ENCODE data around the gene ACTL6B.
"Not testable (repeated sequence)": the region's sequence is repeated elsewhere in the genome, so short reads cannot be mapped to it uniquely, and the experiment has no call there.

The ACTL6B gene

GRCh38 chr7:100655908-100656674, at the start of gene ACTL6B:
Gene ACTL6B, minus strand, starts transcription at chr7:100656448. Its CDS starts 94 bp downstream, at chr7:100656354.
- no peak within 1 kb of the TSS for H3K9ac ChIP-seq (ENCODE audit: low read depth, low read length)
- H3K4me1 ChIP-seq (ENCODE audit: insufficient read depth, low read length): no peaks in the 10 kb centered on the region
- no peak within 1 kb of the TSS for H3K27ac ChIP-seq (ENCODE audit: low read length)
- no peak within 1 kb of the TSS; the same call in 1 of the 2 replicates for H3K4me3 ChIP-seq (ENCODE audit: low read length)
- no peaks in the 10 kb centered on the region for H3K36me3 ChIP-seq (ENCODE audit: insufficient read depth, low read depth, low read length)
- H3K27me3 ChIP-seq (ENCODE audit: insufficient read depth, low read length): peaks cover 43% of the 10 kb centered on the region
- H3K9me3 ChIP-seq (ENCODE audit: insufficient read depth, low read depth, low read length): no peaks in the 10 kb centered on the region

DNA sequence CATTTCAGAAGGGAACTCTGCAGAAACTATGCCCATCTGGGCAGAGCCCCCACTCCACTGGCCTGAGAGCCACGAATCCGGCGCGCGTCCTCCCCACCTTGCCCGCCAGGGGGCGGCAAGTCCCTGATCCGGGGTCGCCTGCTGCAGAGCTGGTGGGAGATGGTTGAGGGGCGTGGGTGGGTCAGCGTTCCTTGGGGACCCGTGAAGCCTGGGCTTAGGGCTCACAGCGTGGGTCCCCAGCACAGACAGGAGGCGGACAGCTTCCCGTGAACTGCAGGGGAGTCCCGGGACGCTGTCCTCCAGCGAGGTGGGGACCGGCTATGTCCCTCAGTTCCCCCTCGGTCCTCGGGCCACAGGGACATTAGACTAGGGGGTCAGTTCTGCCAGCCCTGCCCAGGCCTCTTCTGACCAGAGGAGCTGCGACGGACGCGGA, 49.1 kb upstream of the ACTL6B start:
- peak overlapping the region; percentile 35 for H3K27ac ChIP-seq (ENCODE audit: low read length)
- no peaks in the 10 kb centered on the region for H3K9me3 ChIP-seq (ENCODE audit: insufficient read depth, low read depth, low read length)
- no peaks in the 10 kb centered on the region for H3K27me3 ChIP-seq (ENCODE audit: insufficient read depth, low read length)
- H3K9ac ChIP-seq (ENCODE audit: low read depth, low read length): peak overlapping the region; percentile 99
- H3K4me1 ChIP-seq (ENCODE audit: insufficient read depth, low read length): peaks cover 5% of the 10 kb centered on the region; the same call in 1 of the 2 replicates
- peaks cover 18% of the 10 kb centered on the region for H3K36me3 ChIP-seq (ENCODE audit: insufficient read depth, low read depth, low read length)
- peak overlapping the region; percentile 97 for H3K4me3 ChIP-seq (ENCODE audit: low read length)

DNA sequence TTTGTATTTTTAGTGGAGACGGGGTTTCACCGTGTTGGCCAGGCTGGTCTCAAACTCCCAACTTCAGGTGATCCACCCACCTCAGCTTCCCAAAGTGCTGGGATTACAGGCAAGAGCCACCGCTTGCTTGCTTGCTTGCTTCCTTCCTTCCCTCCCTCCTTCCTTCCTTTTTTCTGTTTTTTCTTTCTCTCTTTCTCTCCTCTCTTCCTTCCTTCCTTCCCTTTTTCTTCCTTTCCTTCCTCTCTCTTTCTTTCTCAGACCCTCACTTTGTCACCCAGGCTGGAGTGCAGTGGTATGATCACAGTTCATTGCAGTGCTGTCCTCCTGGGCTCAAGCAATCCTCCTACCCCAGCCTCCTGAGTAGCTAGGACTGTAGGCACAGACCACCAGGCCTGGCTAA, 44.8 kb upstream of the ACTL6B start:
- H3K36me3 ChIP-seq (ENCODE audit: insufficient read depth, low read depth, low read length); H3K4me3 ChIP-seq (ENCODE audit: low read length); H3K27ac ChIP-seq (ENCODE audit: low read length); H3K9ac ChIP-seq (ENCODE audit: low read depth, low read length); H3K27me3 ChIP-seq (ENCODE audit: insufficient read depth, low read length); H3K4me1 ChIP-seq (ENCODE audit: insufficient read depth, low read length); H3K9me3 ChIP-seq (ENCODE audit: insufficient read depth, low read depth, low read length): not testable (repeated sequence)

GRCh38 chr7:100699018-100699417, 42.8 kb upstream of the ACTL6B start:
- no peak overlapping the region for H3K4me3 ChIP-seq (ENCODE audit: low read length)
- no peaks in the 10 kb centered on the region for H3K27me3 ChIP-seq (ENCODE audit: insufficient read depth, low read length)
- H3K9ac ChIP-seq (ENCODE audit: low read depth, low read length): 0 out of 2 replicates have a peak overlapping the region, but pooled peaks have one; percentile 8
- no peaks in the 10 kb centered on the region for H3K9me3 ChIP-seq (ENCODE audit: insufficient read depth, low read depth, low read length)
- H3K4me1 ChIP-seq (ENCODE audit: insufficient read depth, low read length): peaks cover 5% of the 10 kb centered on the region; the same call in 1 of the 2 replicates
- no peak overlapping the region for H3K27ac ChIP-seq (ENCODE audit: low read length)
- H3K36me3 ChIP-seq (ENCODE audit: insufficient read depth, low read depth, low read length): no peaks in the 10 kb centered on the region

DNA sequence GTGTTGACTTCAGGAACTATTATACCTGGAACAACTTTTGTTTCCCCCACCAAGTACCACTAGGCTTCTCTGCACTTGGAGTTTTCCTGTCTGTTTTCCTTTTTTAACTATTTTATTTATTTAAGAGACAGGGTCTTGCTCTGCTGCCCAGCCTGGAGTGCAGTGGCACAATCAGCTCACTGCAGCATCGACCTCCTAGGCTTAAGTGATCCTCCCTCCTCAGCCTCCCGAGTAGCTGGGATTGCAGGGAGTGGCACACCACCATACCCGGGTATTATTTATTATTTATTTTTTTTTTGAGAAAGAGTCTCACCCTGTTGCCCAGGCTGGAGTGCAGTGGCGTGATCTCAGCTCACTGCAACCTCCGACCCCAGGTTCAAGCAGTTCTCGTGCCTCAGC, 39.9 kb upstream of the ACTL6B start:
- Histone ChIP-seq H3K4me3 (ENCODE audit: low read length) (peak overlapping the region; percentile 37; the same call in 1 of the 2 replicates), H3K27me3 (ENCODE audit: insufficient read depth, low read length) (no peaks in the 10 kb centered on the region), H3K36me3 (ENCODE audit: insufficient read depth, low read depth, low read length) (peaks cover 2% of the 10 kb centered on the region; the same call in 1 of the 2 replicates), H3K27ac (ENCODE audit: low read length) (peak overlapping the region; percentile 52), H3K9ac (ENCODE audit: low read depth, low read length) (peak overlapping the region; percentile 66; the same call in 1 of the 2 replicates), H3K4me1 (ENCODE audit: insufficient read depth, low read length) (peaks cover 13% of the 10 kb centered on the region), H3K9me3 (ENCODE audit: insufficient read depth, low read depth, low read length) (no peaks in the 10 kb centered on the region)

GRCh38 chr7:100694098-100694745, 38.0 kb upstream of the ACTL6B start, which contains the start of gene GIGYF1:
Gene GIGYF1, minus strand, starts transcription at chr7:100694250. Its CDS starts 6,012 bp downstream, at chr7:100688238.
- H3K4me3 ChIP-seq (ENCODE audit: low read length): peak within 1 kb of the TSS; percentile 93
- peaks cover 14% of the 10 kb centered on the region for H3K4me1 ChIP-seq (ENCODE audit: insufficient read depth, low read length)
- no peaks in the 10 kb centered on the region for H3K27me3 ChIP-seq (ENCODE audit: insufficient read depth, low read length)
- H3K27ac ChIP-seq (ENCODE audit: low read length): peak within 1 kb of the TSS; percentile 81
- peak within 1 kb of the TSS; percentile 97 for H3K9ac ChIP-seq (ENCODE audit: low read depth, low read length)
- peaks cover 17% of the 10 kb centered on the region for H3K36me3 ChIP-seq (ENCODE audit: insufficient read depth, low read depth, low read length)
- H3K9me3 ChIP-seq (ENCODE audit: insufficient read depth, low read depth, low read length): no peaks in the 10 kb centered on the region

- H3K27ac ChIP-seq (ENCODE audit: low read length): peak overlapping the region; percentile 81
- peak overlapping the region; percentile 97 for H3K9ac ChIP-seq (ENCODE audit: low read depth, low read length)
- H3K4me1 ChIP-seq (ENCODE audit: insufficient read depth, low read length): peaks cover 14% of the 10 kb centered on the region
- H3K36me3 ChIP-seq (ENCODE audit: insufficient read depth, low read depth, low read length): peaks cover 25% of the 10 kb centered on the region
- H3K4me3 ChIP-seq (ENCODE audit: low read length): peak overlapping the region; percentile 93
- H3K9me3 ChIP-seq (ENCODE audit: insufficient read depth, low read depth, low read length): no peaks in the 10 kb centered on the region
- no peaks in the 10 kb centered on the region for H3K27me3 ChIP-seq (ENCODE audit: insufficient read depth, low read length)
Measured at GRCh38 chr7:100693312-100694097, 37.3 kb upstream of the ACTL6B start.

- Histone ChIP-seq H3K9ac (ENCODE audit: low read depth, low read length) (peak overlapping the region; percentile 97), H3K4me3 (ENCODE audit: low read length) (peak overlapping the region; percentile 93), H3K36me3 (ENCODE audit: insufficient read depth, low read depth, low read length) (peaks cover 34% of the 10 kb centered on the region), H3K9me3 (ENCODE audit: insufficient read depth, low read depth, low read length) (no peaks in the 10 kb centered on the region), H3K4me1 (ENCODE audit: insufficient read depth, low read length) (peaks cover 14% of the 10 kb centered on the region), H3K27ac (ENCODE audit: low read length) (no peak overlapping the region), H3K27me3 (ENCODE audit: insufficient read depth, low read length) (no peaks in the 10 kb centered on the region)
Measured at GRCh38 chr7:100692578-100692961, 36.3 kb upstream of the ACTL6B start.

DNA sequence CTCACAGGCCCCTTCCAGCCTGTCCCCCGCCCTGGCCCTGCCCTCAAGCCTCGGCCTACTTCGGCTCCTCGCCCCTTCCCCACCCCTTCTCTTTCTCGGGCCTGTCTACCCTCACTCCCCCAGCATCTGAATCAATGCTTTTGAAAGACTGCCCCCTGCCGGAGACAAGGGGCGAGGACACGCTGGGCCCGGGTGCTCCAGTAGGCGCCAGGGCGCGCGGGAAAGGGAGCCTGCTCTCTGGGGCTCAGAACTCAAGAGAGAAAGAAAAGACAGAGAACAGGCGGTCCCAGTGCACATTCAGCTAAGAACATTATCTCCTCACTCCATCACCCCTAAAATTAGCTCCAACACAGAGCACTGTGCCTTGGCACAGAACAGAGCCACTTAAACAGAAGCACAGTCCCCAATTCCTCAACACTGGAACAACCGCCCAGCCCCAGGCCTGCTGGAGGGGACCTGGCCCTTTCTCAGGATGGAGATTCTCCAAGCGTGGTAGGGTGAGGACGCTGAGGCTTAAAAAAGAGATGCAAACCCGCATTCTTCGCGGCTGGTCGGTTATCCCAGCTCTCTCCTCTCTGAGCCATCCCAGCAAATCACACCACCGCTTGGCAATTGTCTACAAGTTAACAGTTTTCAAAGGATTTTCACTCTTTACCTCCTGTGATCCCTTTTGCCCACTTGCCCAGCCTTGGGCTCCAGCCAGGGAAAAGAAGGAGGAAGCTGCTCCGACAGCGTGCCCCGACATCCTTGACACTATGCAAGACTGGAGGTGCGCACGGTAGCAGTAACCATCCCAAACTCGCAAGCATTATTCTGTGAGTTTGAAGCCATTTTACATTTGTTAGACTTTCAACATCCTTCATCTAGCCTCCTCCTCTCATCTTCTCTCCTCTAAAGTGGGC, 35.7 kb upstream of the ACTL6B start:
- H3K9ac ChIP-seq (ENCODE audit: low read depth, low read length): peak overlapping the region; percentile 97; the same call in 1 of the 2 replicates
- H3K27ac ChIP-seq (ENCODE audit: low read length): no peak overlapping the region
- peaks cover 14% of the 10 kb centered on the region for H3K4me1 ChIP-seq (ENCODE audit: insufficient read depth, low read length)
- no peaks in the 10 kb centered on the region for H3K9me3 ChIP-seq (ENCODE audit: insufficient read depth, low read depth, low read length)
- H3K4me3 ChIP-seq (ENCODE audit: low read length): peak overlapping the region; percentile 93
- H3K27me3 ChIP-seq (ENCODE audit: insufficient read depth, low read length): no peaks in the 10 kb centered on the region
- peaks cover 40% of the 10 kb centered on the region for H3K36me3 ChIP-seq (ENCODE audit: insufficient read depth, low read depth, low read length)

DNA sequence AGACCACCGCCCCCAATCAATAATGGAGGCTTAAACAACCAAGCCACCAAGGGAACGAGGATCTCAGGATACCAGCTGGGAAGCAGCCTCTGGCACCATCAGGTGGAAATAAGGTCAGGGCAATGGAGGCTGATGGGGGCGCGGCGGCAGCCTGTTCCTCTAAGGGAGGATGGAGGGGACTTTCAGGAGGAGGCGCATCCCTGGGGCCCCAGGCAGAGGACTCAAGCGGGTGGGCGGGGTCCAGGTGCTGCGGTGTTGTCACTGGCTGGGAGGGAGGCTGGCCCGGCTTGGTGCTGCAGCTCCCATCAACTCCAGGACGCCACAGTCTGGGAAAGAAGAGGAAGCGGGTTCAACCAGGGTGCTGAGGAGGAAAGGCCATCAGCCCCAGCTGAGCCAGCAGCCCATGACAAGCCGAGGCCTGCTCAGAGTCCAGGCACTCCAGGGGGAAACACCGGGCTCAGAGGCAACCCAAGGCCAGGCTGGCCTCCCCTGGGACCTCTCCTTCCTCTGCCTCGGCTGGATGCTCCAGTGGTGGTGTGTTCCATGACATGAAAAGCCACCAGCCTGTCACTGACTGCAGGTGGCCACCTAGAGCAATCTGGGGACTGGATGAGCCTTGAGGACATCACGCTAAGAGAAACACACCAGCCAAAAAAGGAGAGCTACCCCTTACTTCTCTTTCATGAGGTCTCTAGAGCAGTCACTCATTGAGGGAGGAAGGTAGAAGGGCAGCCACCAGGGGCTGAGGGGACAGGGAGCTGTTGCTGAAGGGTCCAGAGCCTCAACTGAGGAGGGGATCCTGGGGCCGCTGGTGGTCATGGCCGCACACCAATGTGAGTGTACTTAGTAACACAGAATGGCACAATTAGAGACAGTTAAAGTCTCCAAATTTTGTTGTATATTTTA, 33.2 kb upstream of the ACTL6B start:
- Histone ChIP-seq H3K36me3 (ENCODE audit: insufficient read depth, low read depth, low read length) (peaks cover 64% of the 10 kb centered on the region), H3K4me3 (ENCODE audit: low read length) (no peak overlapping the region), H3K9ac (ENCODE audit: low read depth, low read length) (no peak overlapping the region), H3K4me1 (ENCODE audit: insufficient read depth, low read length) (peaks cover 9% of the 10 kb centered on the region), H3K27me3 (ENCODE audit: insufficient read depth, low read length) (no peaks in the 10 kb centered on the region), H3K9me3 (ENCODE audit: insufficient read depth, low read depth, low read length) (no peaks in the 10 kb centered on the region), H3K27ac (ENCODE audit: low read length) (no peak overlapping the region)
